Epithelial cell of prostate (primary cell): ENCODE data around the gene ALG5.

ENCODE experiments used
- DNase-seq: peaks from one replicate; pipeline ENCODE4 v3.0.0-alpha.2; 2011; ENCODE audit warnings: low read depth, low spot score
- H3K27ac ChIP-seq: fragments of 450-650 bp; 2 replicates; pipeline ENCODE4 v1.5.1; 2017; ENCODE audit warnings: mild to moderate bottlenecking

ALG5 gene

GRCh38 chr13:36981156-36981743 is 17.9 kb downstream of the ALG5 start:
- no peak for DNase-seq
- no peak overlapping the region for H3K27ac ChIP-seq

DNA sequence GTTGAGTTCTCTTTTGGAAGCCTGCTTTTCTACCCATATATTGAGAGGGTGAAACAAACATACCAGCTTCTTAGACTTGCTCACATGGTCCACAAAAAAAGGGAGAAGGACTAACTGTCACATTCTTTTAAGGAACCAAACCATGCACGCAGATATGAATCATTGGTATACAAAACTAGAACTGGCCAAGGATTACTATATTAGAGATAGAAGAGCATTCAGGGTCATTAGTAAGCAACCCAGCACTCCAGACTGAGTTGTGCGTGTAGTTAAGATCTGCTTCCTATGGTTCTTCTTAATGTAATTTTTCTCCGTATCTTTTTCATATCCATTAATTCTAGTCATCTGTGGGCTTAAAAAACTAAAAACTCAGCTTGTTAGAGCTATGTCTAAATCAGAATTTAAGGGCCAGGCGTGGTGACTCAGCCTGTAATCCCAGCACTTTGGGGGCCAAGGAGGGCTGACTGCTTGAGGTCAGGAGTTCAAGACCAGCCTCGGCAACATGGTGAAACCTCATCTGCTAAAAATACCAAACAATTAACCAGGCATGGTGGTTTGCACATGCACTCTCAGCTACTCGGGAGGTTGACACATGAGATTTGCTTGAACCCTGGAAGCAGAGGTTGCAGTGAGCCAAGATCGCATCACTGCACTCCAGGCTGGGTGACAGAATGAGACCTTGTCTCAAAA is 19.6 kb downstream of the ALG5 start:
- no peak for DNase-seq
- H3K27ac ChIP-seq = no peak overlapping the region

DNA sequence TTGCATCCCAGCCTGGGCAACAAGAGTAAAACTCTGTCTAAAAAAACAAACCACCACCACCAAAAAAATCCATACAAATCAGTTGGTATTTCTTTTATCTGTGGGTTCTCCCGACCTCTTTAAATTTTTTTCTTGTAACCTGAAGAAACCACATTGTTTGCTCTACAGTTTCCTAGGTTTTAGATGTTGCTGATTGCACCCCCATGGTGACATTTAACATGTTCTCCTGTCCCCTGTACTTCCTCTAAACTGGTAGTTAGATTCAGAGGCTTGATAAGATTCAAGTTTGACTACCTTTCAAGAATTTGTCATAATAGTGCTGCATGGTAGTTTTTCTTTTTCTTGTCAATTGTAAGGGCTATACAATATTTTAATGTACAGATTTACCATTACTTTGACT is 24.0 kb downstream of the ALG5 start:
- no peak for DNase-seq
- no peak overlapping the region for H3K27ac ChIP-seq

DNA sequence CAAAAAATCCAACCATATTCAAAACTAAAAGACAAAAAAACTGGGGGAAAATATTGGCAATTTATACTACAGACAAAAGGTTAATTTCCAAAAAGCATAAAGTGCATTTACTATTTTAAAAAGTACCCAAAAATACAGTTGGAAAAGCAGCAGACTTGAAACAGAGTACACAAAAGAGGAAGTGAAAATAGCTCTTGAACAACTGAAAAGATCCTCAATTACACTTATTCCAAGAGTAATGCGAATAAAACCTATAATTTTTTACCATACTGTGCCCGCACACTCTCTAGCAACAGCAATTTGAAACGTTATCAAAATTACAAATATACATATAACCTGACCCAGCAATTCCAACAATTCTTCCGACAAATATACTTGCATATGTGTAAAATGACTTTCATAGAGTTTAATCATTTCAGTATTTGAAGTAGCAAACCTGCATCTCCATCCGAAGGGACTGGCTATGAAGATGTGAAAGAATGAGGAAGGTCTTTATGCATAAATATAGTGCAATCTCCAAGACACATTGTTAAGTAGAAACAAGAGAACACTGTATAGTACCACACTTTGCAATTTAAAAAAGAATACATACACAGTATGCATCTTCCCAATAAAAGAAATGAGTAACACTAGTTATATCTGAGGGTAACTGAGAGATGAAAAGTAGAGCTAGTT is 25.4 kb downstream of the ALG5 start:
- no peak for DNase-seq
- no peak overlapping the region for H3K27ac ChIP-seq

DNA sequence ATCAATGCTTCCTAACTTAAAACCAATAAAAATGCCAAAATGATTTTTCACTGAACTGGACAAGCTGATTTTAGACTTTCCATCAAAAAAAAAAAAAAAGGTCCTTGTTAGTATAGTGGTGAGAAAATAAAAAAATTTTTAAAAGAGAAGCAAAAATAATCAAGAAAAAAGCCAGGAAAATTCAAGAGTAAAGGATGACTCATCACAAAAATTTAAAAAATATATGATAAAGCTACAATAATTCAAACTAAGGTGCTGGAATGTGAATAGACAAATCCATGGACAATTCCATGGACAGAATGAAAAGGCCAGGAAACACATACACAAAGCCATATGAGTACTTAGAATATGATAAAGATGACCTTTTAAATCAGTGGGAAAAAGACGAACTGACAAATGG is 26.1 kb downstream of the ALG5 start:
- no peak for DNase-seq
- no peak overlapping the region for H3K27ac ChIP-seq

- no peak for DNase-seq
- H3K27ac ChIP-seq = peak overlapping the region; percentile 84
Measured at GRCh38 chr13:36966404-36966803, 32.7 kb downstream of the ALG5 start.

GRCh38 chr13:36965767-36966166 is 33.4 kb downstream of the ALG5 start:
- H3K27ac ChIP-seq = peak overlapping the region; percentile 84
- DNase-seq = peak; percentile 78

GRCh38 chr13:36959456-36960116 is 39.6 kb downstream of the ALG5 start:
- H3K27ac ChIP-seq = no peak overlapping the region
- DNase-seq = no peak

DNA sequence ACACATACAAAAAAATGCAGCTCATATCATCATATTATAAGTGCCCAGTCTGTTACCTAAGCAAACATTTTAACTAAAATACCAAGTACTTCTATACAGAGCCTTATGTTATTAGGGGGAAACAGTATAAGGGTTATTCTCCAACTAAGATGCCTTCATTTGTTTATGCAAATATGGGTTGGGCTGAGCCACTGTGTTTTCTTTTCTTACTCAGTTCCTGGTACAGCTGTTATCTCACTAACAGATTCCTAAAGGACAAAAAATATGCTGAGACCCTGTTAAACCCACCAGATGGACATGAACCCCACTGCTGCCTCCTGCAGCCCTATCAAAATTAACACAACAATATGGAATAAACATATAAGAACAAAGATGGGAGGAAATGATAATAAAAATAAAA is 44.6 kb downstream of the ALG5 start:
- DNase-seq = no peak
- H3K27ac ChIP-seq = no peak overlapping the region

DNA sequence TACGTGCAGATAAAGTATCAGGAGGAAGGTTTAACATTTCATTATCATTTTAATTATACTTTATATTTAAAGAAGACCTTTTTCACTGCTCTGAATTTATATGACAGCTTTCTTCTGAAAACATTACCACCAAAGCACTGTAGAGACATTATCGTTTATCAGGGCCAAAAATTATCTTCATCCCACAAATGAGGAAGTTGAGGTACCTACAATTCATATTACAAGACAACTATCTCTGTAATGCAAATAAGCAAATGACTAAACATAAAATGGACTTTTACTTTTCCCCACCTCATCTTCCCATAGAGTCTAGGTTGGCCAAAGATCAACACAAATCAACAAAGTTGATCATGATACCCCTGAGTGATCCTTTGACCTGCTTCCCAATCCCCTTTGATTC is 48.2 kb downstream of the ALG5 start:
- no peak for DNase-seq

DNA sequence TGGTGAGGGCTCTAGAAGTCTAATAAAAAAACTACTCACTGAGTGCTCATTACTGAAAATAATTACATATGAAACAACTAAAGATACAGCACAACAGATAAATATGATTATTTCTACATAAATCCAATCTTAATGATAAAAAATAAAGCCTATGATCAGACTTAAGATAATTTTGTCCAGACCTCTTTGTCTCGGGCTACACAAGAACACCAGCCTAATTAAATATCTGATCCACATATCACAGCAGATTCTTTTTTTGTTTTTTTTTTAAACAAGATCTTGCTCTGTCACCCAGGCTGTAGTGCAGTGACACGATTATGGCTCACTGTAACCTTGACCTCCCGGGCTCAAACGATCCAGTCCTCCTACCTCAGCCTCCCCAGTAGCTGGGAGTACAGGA is 48.8 kb downstream of the ALG5 start:
- H3K27ac ChIP-seq = no peak overlapping the region
- no peak for DNase-seq

More for the DNA sequence above, 48.2 kb downstream of the ALG5 start:
- H3K27ac ChIP-seq = no peak overlapping the region

GRCh38 chr13:36945078-36945477 is 54.1 kb downstream of the ALG5 start:
- no peak overlapping the region for H3K27ac ChIP-seq
- no peak for DNase-seq

- H3K27ac ChIP-seq = no peak overlapping the region
- DNase-seq = no peak
Measured at GRCh38 chr13:36925603-36926002, 73.5 kb downstream of the ALG5 start.

- H3K27ac ChIP-seq = no peak overlapping the region
- no peak for DNase-seq
Measured at GRCh38 chr13:36924001-36924400, 75.1 kb downstream of the ALG5 start.

DNA sequence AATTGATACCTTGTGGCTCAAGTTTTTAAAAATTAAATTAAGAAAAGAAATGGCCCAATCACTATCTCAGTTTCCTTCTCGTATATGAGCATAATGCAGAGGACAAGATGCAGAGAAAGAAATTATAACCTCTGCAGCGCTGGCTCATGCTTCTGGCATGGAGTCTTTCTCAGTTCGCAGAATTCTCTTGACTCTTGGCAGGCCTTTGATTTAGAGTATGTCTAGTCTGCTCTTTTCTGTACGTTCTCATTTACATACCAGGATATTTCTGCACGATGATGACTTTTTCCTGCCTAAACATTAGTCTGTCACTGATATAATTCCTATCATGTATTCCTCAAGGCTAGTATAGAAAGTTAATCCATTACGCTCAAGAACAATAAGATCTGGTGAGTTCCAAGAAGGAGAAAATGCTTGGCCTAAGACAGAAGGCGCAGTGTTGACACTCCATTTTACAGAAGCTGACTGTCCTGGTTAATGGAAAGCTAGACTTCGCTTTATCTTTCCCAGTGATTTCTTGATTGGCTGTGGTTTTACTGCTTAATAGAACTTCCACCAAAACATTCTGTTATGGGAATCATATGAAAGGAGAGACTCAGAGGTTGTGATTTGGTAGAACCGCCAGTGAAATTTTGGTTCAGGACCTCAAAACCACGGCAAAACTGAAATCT is 77.4 kb downstream of the ALG5 start:
- H3K27ac ChIP-seq = no peak overlapping the region
- no peak for DNase-seq

DNA sequence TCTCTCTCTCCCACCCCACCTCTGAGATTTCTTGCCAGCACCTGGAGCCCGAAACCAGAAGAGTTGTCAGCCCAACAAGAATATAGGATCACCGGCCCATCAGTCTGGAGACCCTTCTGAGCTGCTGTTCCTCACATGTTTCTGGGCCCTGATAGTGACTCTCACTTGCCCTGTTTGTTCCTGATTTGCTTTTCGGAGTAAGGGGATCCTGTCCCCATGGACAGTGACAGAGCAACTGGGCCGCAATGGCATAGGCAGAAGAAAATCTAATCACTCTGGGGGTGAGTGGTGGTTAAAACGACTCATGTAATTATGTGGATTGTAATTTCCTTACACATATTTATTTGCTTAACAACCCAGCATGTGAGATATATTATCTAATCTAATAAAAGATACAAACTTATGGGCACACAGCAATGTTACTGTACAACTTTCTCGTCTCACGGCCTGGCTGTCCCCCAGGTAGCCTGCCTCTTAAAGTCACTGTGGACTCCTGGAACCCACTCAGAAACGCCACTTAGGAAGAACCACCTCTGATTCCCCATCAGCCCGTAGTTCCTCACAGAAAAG is 78.4 kb downstream of the ALG5 start:
- no peak overlapping the region for H3K27ac ChIP-seq
- DNase-seq = no peak

DNA sequence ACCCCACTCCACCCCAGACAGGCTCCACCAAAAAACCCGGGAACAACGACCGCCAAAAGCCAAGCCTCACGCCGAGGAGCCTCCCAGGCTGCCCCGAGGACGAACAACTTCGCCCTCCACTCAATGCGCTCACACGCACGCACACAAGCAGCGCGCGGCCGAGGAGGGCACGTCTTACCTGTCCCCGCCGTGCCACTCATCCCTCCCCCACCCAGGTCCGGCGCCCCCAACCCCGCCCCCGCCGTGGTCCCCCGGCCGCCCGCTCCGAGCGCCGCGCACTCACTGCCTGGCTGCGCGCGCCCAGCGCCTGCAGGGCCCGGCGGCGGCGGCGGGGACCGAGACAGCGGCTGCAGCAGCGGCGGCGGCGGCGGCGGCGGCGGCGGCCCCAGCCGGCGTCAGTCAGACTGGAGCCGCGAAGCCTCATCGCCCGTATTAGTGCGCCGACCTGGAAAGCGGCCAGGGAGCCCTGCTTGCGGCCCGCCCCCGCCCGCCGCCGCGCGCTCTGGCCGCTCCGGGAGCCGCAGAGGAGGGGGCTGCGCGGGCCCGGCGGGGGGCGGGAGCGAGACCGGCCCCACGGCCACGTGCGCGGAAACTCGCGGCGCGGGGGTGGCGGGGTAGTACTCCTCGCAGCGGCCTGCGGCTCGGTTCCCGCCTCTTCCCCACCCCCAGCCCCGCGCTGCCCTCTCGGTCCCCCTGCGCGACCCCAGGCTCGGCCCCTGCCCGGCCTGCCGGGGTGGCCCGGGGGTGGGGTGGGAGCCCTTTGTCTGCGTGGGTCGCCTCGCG is 79.1 kb downstream of the ALG5 start, which contains the start of gene SMAD9:
SMAD9 (minus strand) TSS at position 406 of the 783 bp plus-strand sequence. CDS start 40,549 bp downstream, outside the sequence.
- H3K27ac ChIP-seq = no peak within 1 kb of the TSS
- DNase-seq = no peak

- DNase-seq = no peak
- no peak overlapping the region for H3K27ac ChIP-seq
Measured at GRCh38 chr13:36919171-36919832, 79.8 kb downstream of the ALG5 start.
